ENCODE data around the gene FGD4.

FGD4 gene

GRCh38 chr12:32448586-32448985 lies 49.2 kb downstream of the FGD4 start:
- H3K4me3 ChIP-seq (ENCODE audit: control insufficient read depth, low read depth, low read length) = no peak overlapping the region
- peak; percentile 19 for DNase-seq (ENCODE audit: low read depth)
- TF ChIP-seq CTCF (conservative IDR thresholded peaks at IDR 0.05; ENCODE audit: control insufficient read depth, insufficient read depth, low read depth, low read length) = no peak

- no peak for TF ChIP-seq CTCF (conservative IDR thresholded peaks at IDR 0.05; ENCODE audit: control insufficient read depth, insufficient read depth, low read depth, low read length)
- H3K4me3 ChIP-seq (ENCODE audit: control insufficient read depth, low read depth, low read length) = no peak overlapping the region
- no peak for DNase-seq (ENCODE audit: low read depth)
Measured at GRCh38 chr12:32450363-32450762, 51.0 kb downstream of the FGD4 start.

GRCh38 chr12:32450768-32451167 lies 51.4 kb downstream of the FGD4 start:
- no peak for TF ChIP-seq CTCF (conservative IDR thresholded peaks at IDR 0.05; ENCODE audit: control insufficient read depth, insufficient read depth, low read depth, low read length)
- no peak overlapping the region for H3K4me3 ChIP-seq (ENCODE audit: control insufficient read depth, low read depth, low read length)
- no peak for DNase-seq (ENCODE audit: low read depth)

GRCh38 chr12:32451816-32452215 lies 52.5 kb downstream of the FGD4 start:
- DNase-seq (ENCODE audit: low read depth) = no peak
- H3K4me3 ChIP-seq (ENCODE audit: control insufficient read depth, low read depth, low read length) = no peak overlapping the region
- TF ChIP-seq CTCF (conservative IDR thresholded peaks at IDR 0.05; ENCODE audit: control insufficient read depth, insufficient read depth, low read depth, low read length) = no peak

- H3K4me3 ChIP-seq (ENCODE audit: control insufficient read depth, low read depth, low read length) = no peak overlapping the region
- peak; percentile 74 for DNase-seq (ENCODE audit: low read depth)
- TF ChIP-seq CTCF (conservative IDR thresholded peaks at IDR 0.05; ENCODE audit: control insufficient read depth, insufficient read depth, low read depth, low read length) = no peak
Measured at GRCh38 chr12:32454075-32454474, 54.7 kb downstream of the FGD4 start.

GRCh38 chr12:32454866-32455265 lies 55.5 kb downstream of the FGD4 start:
- no peak for DNase-seq (ENCODE audit: low read depth)
- TF ChIP-seq CTCF (conservative IDR thresholded peaks at IDR 0.05; ENCODE audit: control insufficient read depth, insufficient read depth, low read depth, low read length) = no peak
- H3K4me3 ChIP-seq (ENCODE audit: control insufficient read depth, low read depth, low read length) = no peak overlapping the region

GRCh38 chr12:32455607-32456071 lies 56.3 kb downstream of the FGD4 start:
- peak; percentile 84 for DNase-seq (ENCODE audit: low read depth)
- peak; percentile 68 for TF ChIP-seq CTCF (conservative IDR thresholded peaks at IDR 0.05; ENCODE audit: control insufficient read depth, insufficient read depth, low read depth, low read length)
- peak overlapping the region; percentile 35 for H3K4me3 ChIP-seq (ENCODE audit: control insufficient read depth, low read depth, low read length)
